Measurements from ENCODE around the gene ATG7. TPM values are rescaled to one million over a fixed set of nuclear protein-coding genes. Genes with fewer than 3 reads are reported as not detected.

Gene ATG7
- total and polyA plus RNA-seq, 4 experiments from 2014 or later = 16.9 to 32.8 (median 27.8) TPM

DNA sequence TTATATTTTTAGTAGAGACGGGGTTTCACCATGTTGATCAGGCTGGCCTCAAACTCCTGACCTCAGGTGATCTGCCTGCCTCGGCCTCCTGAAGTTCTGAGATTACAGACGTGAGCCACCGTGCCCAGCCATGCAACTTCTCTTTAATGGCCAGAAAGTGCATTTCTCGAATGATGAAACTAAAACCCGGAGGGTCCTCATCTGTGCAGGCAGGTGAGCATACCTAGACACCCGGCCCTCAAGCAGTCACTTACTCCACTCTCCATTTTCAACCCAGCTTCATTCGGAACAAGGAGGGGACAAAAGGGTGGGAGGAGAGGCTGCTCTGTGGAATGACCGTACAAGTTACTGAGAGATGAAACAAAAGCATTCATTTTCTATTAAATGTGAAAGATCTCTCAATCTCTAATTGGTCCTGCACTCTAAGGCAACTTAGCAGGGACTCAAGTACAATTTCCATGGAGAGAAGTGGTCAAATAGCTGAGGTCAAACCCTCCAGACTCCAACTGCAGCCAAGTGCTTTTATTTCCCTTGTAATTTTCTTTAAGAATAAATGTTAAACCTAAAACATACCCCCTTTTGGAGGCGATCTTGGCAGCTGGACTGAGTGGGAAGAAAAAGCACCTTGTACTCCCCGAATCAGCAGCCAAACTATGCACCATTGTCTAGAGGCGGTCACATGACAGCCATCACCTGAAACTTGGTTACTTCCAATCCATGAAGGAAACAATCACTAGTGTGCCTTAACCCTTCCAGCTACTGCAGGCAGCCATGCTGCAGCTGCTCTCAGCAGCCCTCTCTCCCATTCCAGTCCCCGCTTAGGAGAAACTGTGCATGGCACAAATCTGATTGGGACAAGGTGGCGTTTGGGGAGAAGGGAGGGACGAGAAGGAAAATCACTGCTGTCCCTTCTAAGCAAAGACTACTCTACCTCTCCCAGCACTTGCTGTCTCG, 309.3 kb downstream of the ATG7 start:
- Histone ChIP-seq H3K36me3 (ENCODE audit: insufficient read depth, low read length) (no peaks in the 10 kb centered on the region), H3K9me3 (ENCODE audit: control insufficient read depth in 1 of 2, low read length in 2 of 2) (no peaks in the 10 kb centered on the region), H3K4me3 (ENCODE audit: low read length in 2 of 2) (no peak overlapping the region), H3K4me1 (ENCODE audit: insufficient read depth, low read length) (no peaks in the 10 kb centered on the region), H3K27me3 (ENCODE audit: insufficient read depth, low read length) (no peaks in the 10 kb centered on the region), H3K27ac (ENCODE audit: low read depth, low read length) (no peak overlapping the region)
- ChIA-PET POLR2A (ENCODE audit: partially characterized antibody) (no interaction called here), CTCF (ENCODE audit: partially characterized antibody) (interaction anchor here (0.8 kb wide), 1 partner anchor 9 kb away, joined by 3 read pairs; no protein-coding TSS in a partner anchor)
- H3K27ac Mint-ChIP-seq = no peak overlapping the region
- H3K4me1 Mint-ChIP-seq = peaks cover 27 to 54% (median 43%) of the 10 kb centered on the region in 4 donors
- intact Hi-C loops (cut with micrococcal nuclease) = no loop called here
- no peak for DNase-seq
- no peak overlapping the region for H3K4me3 Mint-ChIP-seq
- H3K9me3 Mint-ChIP-seq = peaks cover 0 to 1% (median 0%) of the 10 kb centered on the region in 8 donors
- H3K36me3 Mint-ChIP-seq = peaks cover 7 to 15% of the 10 kb centered on the region in 2 donors
- no peaks in the 10 kb centered on the region for H3K27me3 Mint-ChIP-seq

DNA sequence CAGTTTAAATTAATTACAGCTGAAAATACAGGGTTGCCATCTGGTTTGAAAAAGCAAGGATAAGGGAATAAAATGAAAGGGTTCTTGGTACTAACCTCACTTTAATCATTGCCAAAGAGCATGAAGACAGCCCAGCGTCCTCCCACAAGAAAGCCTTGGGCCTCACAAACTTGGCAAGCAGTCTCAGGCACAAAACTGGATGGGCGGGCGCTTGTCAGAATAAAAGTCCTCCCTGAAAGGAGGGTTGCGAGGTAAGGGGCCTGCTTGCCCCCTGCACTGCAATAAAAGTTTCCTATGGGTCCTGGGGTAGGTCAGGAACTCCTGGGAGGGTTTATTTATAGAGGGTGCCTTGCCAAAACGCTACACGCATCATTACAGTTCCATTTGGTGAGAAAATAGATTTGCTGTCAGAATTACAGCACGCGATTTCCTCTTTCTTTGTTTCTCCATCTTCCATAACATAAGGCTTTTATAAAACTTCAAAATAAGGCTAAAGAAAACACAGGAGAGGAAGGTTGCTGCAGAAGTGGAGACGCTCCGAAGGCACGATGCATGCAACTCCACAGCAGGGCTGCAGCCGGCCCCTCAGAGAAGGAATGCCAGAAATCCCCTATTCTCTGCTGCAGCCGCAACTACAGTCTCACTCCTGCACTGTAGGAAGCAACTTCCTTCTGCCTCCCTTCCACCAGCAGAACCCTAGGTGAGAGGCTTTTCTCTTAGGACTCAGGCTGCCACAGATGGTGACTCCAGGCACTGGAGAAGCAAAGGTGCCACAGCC, 310.2 kb downstream of the ATG7 start:
- H3K9me3 ChIP-seq (ENCODE audit: control insufficient read depth in 1 of 2, low read length in 2 of 2) = no peaks in the 10 kb centered on the region
- Mint-ChIP-seq H3K4me3 (peak overlapping the region in 5 of 8 donors; percentile 20 to 42 (median 24)), H3K4me1 (peaks cover 27 to 58% (median 46%) of the 10 kb centered on the region in 4 donors), H3K27ac (peak overlapping the region in 3 of 7 donors; percentile 9 to 76 (median 22)), H3K36me3 (peaks cover 10 to 15% of the 10 kb centered on the region in 2 donors), H3K27me3 (no peaks in the 10 kb centered on the region), H3K9me3 (peaks cover 0 to 1% (median 0%) of the 10 kb centered on the region in 8 donors)
- H3K4me1 ChIP-seq (ENCODE audit: insufficient read depth, low read length) = no peaks in the 10 kb centered on the region
- H3K27me3 ChIP-seq (ENCODE audit: insufficient read depth, low read length) = no peaks in the 10 kb centered on the region
- CTCF ChIA-PET (ENCODE audit: partially characterized antibody) = no interaction called here
- DNase-seq = no peak
- POLR2A ChIA-PET (ENCODE audit: partially characterized antibody) = no interaction called here
- no peak overlapping the region for H3K4me3 ChIP-seq (ENCODE audit: low read length in 2 of 2)
- intact Hi-C loops (cut with micrococcal nuclease) = no loop called here
- H3K36me3 ChIP-seq (ENCODE audit: insufficient read depth, low read length) = no peaks in the 10 kb centered on the region
- no peak overlapping the region for H3K27ac ChIP-seq (ENCODE audit: low read depth, low read length)

DNA sequence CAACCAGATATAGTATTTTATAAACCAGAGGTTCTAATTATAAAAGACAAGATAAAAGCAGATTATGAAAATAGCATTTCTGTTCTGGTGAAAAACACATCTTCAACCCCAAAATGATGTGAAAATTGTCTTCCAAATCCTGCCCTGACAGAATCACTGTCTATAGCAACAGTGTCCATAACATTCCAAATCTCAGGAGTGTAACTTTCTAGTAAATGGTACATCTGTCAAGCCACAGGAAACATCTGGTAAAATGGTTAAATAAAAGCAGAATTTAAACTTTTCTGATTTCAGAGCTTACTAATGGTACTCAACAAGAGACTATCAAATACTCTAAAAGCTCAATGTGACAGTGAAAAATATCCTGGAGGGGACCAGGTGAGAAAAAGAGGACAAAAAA, 311.0 kb downstream of the ATG7 start:
- H3K27me3 Mint-ChIP-seq = no peaks in the 10 kb centered on the region
- POLR2A ChIA-PET (ENCODE audit: partially characterized antibody) = no interaction called here
- H3K36me3 Mint-ChIP-seq = peaks cover 13 to 16% of the 10 kb centered on the region in 2 donors
- no peaks in the 10 kb centered on the region for H3K9me3 ChIP-seq (ENCODE audit: control insufficient read depth in 1 of 2, low read length in 2 of 2)
- peak overlapping the region in 2 of 7 donors; percentile 38 to 44 for H3K27ac Mint-ChIP-seq
- no peaks in the 10 kb centered on the region for H3K36me3 ChIP-seq (ENCODE audit: insufficient read depth, low read length)
- peaks cover 26 to 66% (median 47%) of the 10 kb centered on the region in 4 donors for H3K4me1 Mint-ChIP-seq
- H3K4me3 ChIP-seq (ENCODE audit: low read length in 2 of 2) = no peak overlapping the region
- H3K27me3 ChIP-seq (ENCODE audit: insufficient read depth, low read length) = no peaks in the 10 kb centered on the region
- H3K4me1 ChIP-seq (ENCODE audit: insufficient read depth, low read length) = no peaks in the 10 kb centered on the region
- no peak for DNase-seq
- no peak overlapping the region for H3K27ac ChIP-seq (ENCODE audit: low read depth, low read length)
- CTCF ChIA-PET (ENCODE audit: partially characterized antibody) = no interaction called here
- no peak overlapping the region for H3K4me3 Mint-ChIP-seq
- intact Hi-C loops (cut with micrococcal nuclease) = no loop called here
- H3K9me3 Mint-ChIP-seq = peaks cover 0 to 1% (median 0%) of the 10 kb centered on the region in 8 donors

DNA sequence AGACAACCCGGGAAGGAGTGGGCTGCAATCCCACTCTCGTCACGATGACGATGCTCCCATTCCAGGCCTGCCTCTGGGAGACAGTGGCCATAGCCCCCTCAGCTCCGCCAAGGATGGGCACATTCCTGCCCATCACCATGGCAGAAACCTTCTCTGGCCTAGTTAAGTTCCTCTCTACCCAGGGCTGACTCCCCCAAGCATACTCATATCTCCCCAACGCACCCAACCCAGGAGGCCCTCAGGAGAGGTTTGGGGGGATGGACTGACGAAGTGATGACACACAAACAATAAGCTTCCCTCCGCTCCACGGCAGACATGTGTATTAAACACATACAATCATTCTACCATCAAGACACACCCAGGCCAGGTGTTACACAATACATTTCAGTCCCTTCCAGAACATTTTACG, 311.4 kb downstream of the ATG7 start:
- Histone ChIP-seq H3K9me3 (ENCODE audit: control insufficient read depth in 1 of 2, low read length in 2 of 2) (no peaks in the 10 kb centered on the region), H3K27ac (ENCODE audit: low read depth, low read length) (no peak overlapping the region), H3K27me3 (ENCODE audit: insufficient read depth, low read length) (no peaks in the 10 kb centered on the region), H3K36me3 (ENCODE audit: insufficient read depth, low read length) (no peaks in the 10 kb centered on the region), H3K4me3 (ENCODE audit: low read length in 2 of 2) (no peak overlapping the region), H3K4me1 (ENCODE audit: insufficient read depth, low read length) (no peaks in the 10 kb centered on the region)
- H3K27ac Mint-ChIP-seq = peak overlapping the region in 1 of 7 donors; percentile 44
- intact Hi-C loops (cut with micrococcal nuclease) = no loop called here
- peaks cover 30 to 70% (median 49%) of the 10 kb centered on the region in 4 donors for H3K4me1 Mint-ChIP-seq
- no peaks in the 10 kb centered on the region for H3K27me3 Mint-ChIP-seq
- H3K36me3 Mint-ChIP-seq = peaks cover 15 to 20% of the 10 kb centered on the region in 2 donors
- H3K9me3 Mint-ChIP-seq = peaks cover 0 to 1% (median 0%) of the 10 kb centered on the region in 8 donors
- CTCF ChIA-PET (ENCODE audit: partially characterized antibody) = no interaction called here
- DNase-seq = no peak
- POLR2A ChIA-PET (ENCODE audit: partially characterized antibody) = no interaction called here
- no peak overlapping the region for H3K4me3 Mint-ChIP-seq

DNA sequence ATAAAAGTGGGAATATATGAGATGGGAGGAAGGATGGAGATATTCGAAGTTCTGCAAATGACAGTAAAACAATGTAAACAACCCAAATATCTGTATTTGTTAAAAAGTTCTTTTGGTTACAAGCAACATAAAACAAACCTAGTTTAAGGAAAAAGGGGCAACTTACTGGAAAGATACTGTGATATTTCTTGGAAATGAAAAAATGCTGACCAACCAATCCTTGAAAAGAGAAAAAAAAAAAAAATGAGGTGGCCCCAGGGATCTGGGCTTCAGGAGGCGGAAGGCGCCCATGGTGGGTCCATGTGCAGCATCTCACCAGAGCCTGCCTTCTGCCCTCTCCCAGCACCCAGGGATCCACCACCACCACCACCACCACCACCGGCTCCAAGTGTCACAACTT, 312.4 kb downstream of the ATG7 start:
- Mint-ChIP-seq H3K4me3 (no peak overlapping the region), H3K36me3 (peaks cover 21 to 25% of the 10 kb centered on the region in 2 donors), H3K4me1 (peaks cover 36 to 73% (median 55%) of the 10 kb centered on the region in 4 donors), H3K9me3 (peaks cover 0 to 1% (median 0%) of the 10 kb centered on the region in 8 donors), H3K27me3 (no peaks in the 10 kb centered on the region), H3K27ac (peak overlapping the region in 1 of 7 donors; percentile 25)
- ChIA-PET POLR2A (ENCODE audit: partially characterized antibody) (no interaction called here), CTCF (ENCODE audit: partially characterized antibody) (no interaction called here)
- no peaks in the 10 kb centered on the region for H3K27me3 ChIP-seq (ENCODE audit: insufficient read depth, low read length)
- intact Hi-C loops (cut with micrococcal nuclease) = no loop called here
- DNase-seq = no peak
- no peaks in the 10 kb centered on the region for H3K9me3 ChIP-seq (ENCODE audit: control insufficient read depth in 1 of 2, low read length in 2 of 2)
- no peak overlapping the region for H3K4me3 ChIP-seq (ENCODE audit: low read length in 2 of 2)
- no peak overlapping the region for H3K27ac ChIP-seq (ENCODE audit: low read depth, low read length)
- H3K4me1 ChIP-seq (ENCODE audit: insufficient read depth, low read length) = no peaks in the 10 kb centered on the region
- no peaks in the 10 kb centered on the region for H3K36me3 ChIP-seq (ENCODE audit: insufficient read depth, low read length)

DNA sequence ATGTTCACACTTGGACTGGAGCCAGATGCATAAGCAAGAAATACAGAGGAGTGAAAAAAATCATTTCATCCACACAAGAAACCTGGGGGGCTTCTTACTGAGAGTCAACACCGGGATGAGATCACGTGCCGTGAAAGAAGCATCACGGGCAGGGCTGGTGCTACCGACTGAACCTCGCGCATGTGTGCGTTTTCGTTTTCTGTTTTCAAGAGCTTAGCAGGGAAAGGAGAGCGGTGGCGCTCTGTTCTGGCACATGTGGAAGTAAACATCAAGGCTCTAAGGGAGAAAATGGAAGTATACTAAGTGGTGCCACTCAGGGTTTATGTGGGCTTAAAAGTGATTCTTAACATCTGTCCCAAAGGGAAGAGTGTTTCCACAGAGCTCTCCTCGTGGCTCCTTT, 315.6 kb downstream of the ATG7 start:
- POLR2A ChIA-PET (ENCODE audit: partially characterized antibody) = no interaction called here
- no peak overlapping the region for H3K4me3 ChIP-seq (ENCODE audit: low read length in 2 of 2)
- Mint-ChIP-seq H3K27ac (no peak overlapping the region), H3K36me3 (peaks cover 15 to 25% of the 10 kb centered on the region in 2 donors), H3K9me3 (no peaks in the 10 kb centered on the region), H3K4me1 (peaks cover 41 to 77% (median 61%) of the 10 kb centered on the region in 4 donors), H3K27me3 (no peaks in the 10 kb centered on the region), H3K4me3 (no peak overlapping the region)
- peaks cover 6% of the 10 kb centered on the region for H3K4me1 ChIP-seq (ENCODE audit: insufficient read depth, low read length)
- no peaks in the 10 kb centered on the region for H3K9me3 ChIP-seq (ENCODE audit: control insufficient read depth in 1 of 2, low read length in 2 of 2)
- no peaks in the 10 kb centered on the region for H3K36me3 ChIP-seq (ENCODE audit: insufficient read depth, low read length)
- no peaks in the 10 kb centered on the region for H3K27me3 ChIP-seq (ENCODE audit: insufficient read depth, low read length)
- intact Hi-C loops (cut with micrococcal nuclease) = no loop called here
- CTCF ChIA-PET (ENCODE audit: partially characterized antibody) = no interaction called here
- DNase-seq = no peak
- H3K27ac ChIP-seq (ENCODE audit: low read depth, low read length) = no peak overlapping the region

DNA sequence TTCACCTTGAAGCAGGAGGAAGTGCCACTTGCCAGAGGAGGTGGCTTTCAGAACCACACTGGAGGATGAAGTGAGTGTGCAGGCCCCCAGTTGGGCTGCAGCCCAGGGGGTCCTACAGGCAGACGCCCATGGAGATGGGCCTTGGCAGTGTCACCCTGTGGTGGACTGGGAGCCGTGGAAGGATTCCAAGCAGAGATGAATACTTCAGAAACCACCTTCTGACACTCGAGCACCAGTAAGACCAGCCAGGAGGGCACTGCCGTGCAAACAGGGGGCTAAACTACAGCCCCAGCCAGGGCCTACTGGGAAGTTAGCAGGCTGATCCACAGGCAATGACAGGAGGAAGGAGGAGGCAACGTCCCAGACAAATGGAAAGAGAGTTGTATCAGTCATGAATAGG, 316.1 kb downstream of the ATG7 start:
- Histone ChIP-seq H3K27ac (ENCODE audit: low read depth, low read length) (no peak overlapping the region), H3K36me3 (ENCODE audit: insufficient read depth, low read length) (no peaks in the 10 kb centered on the region), H3K9me3 (ENCODE audit: control insufficient read depth in 1 of 2, low read length in 2 of 2) (no peaks in the 10 kb centered on the region), H3K4me1 (ENCODE audit: insufficient read depth, low read length) (peaks cover 6% of the 10 kb centered on the region), H3K27me3 (ENCODE audit: insufficient read depth, low read length) (no peaks in the 10 kb centered on the region), H3K4me3 (ENCODE audit: low read length in 2 of 2) (no peak overlapping the region)
- Mint-ChIP-seq H3K9me3 (no peaks in the 10 kb centered on the region), H3K27me3 (no peaks in the 10 kb centered on the region), H3K4me1 (peaks cover 40 to 76% (median 62%) of the 10 kb centered on the region in 4 donors), H3K4me3 (no peak overlapping the region), H3K36me3 (peaks cover 19 to 26% of the 10 kb centered on the region in 2 donors), H3K27ac (peak overlapping the region in 4 of 7 donors; percentile 51 to 84 (median 60))
- intact Hi-C loops (cut with micrococcal nuclease) = no loop called here
- no peak for DNase-seq
- POLR2A ChIA-PET (ENCODE audit: partially characterized antibody) = no interaction called here
- CTCF ChIA-PET (ENCODE audit: partially characterized antibody) = no interaction called here
